Keratinocyte (primary cell): ENCODE data around the gene SEC24D.

ENCODE experiments used
- EZH2 ChIP-seq: IDR thresholded peaks from one replicate; pipeline ENCODE4 v1.6.1; 2012; ENCODE audit warnings: inconsistent platforms, mild to moderate bottlenecking, low read length, moderate library complexity
- TF ChIP-seq, protein P1 (sequence below), 3 experiments: IDR thresholded peaks in 1 of 3; conservative IDR thresholded peaks in 1 of 3; optimal IDR thresholded peaks in 1 of 3; 2 replicates in 2 of 3; 3 replicates in 1 of 3; pipeline versions ENCODE3 to v1.5.1; 2011; ENCODE audit warnings: low read length in 3 of 3, mild to moderate bottlenecking in 3 of 3, moderate library complexity in 2 of 3, control low read depth in 1 of 3, inconsistent platforms in 1 of 3; ENCODE audit not compliant: insufficient read depth in 2 of 3; ENCODE audit errors: extremely low read depth in 1 of 3

DNA sequence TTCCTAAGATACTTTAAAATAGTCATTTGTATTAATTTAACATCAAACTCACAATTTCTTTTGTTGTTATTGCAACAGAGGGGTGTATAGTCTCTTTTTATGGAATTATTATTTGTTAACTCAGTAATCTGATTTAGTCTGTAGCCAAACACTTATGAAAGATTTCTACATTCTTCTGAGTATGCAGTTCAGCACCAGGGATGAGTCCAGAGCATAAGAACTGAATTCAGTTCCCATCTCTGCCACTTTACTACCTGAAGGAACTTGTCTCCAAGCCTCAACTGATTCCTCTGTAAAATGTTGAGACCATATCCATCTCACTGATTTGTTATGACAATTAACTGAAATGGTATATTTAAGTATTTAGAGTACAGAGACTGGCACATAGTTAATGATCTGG lies 105.2 kb downstream of the SEC24D start:
- TF ChIP-seq, protein P1, sequence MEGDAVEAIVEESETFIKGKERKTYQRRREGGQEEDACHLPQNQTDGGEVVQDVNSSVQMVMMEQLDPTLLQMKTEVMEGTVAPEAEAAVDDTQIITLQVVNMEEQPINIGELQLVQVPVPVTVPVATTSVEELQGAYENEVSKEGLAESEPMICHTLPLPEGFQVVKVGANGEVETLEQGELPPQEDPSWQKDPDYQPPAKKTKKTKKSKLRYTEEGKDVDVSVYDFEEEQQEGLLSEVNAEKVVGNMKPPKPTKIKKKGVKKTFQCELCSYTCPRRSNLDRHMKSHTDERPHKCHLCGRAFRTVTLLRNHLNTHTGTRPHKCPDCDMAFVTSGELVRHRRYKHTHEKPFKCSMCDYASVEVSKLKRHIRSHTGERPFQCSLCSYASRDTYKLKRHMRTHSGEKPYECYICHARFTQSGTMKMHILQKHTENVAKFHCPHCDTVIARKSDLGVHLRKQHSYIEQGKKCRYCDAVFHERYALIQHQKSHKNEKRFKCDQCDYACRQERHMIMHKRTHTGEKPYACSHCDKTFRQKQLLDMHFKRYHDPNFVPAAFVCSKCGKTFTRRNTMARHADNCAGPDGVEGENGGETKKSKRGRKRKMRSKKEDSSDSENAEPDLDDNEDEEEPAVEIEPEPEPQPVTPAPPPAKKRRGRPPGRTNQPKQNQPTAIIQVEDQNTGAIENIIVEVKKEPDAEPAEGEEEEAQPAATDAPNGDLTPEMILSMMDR (optimal IDR thresholded peaks at IDR 0.05 in 1 of 3, IDR thresholded peaks at IDR 0.05 in 1 of 3, conservative IDR thresholded peaks at IDR 0.05 in 1 of 3; ENCODE audit: extremely low read depth in 1 of 3, insufficient read depth in 2 of 3, low read length in 3 of 3), result no peak
- no peak for TF ChIP-seq EZH2
